ENCODE data around the gene ASB6. TPM values are rescaled to one million over a fixed set of nuclear protein-coding genes. Genes with fewer than 3 reads are reported as not detected.

Gene ASB6
- total and polyA plus RNA-seq, 2 experiments from 2014 or later, result 8.8 to 19.8 TPM

- Mint-ChIP-seq H3K4me1 (peaks cover 20% of the 10 kb centered on the region), H3K4me3 (no peak overlapping the region), H3K9me3 (no peaks in the 10 kb centered on the region), H3K36me3 (ENCODE audit: low read depth) (no peaks in the 10 kb centered on the region), H3K27ac (no peak overlapping the region), H3K27me3 (ENCODE audit: insufficient read depth, low read depth, poor library complexity) (peaks cover 36% of the 10 kb centered on the region)
- Histone ChIP-seq H3K27ac (ENCODE audit: low read depth) (no peak overlapping the region), H3K9me2 (ENCODE audit: insufficient read depth) (no peaks in the 10 kb centered on the region), H3K4me1 (ENCODE audit: insufficient read depth) (peaks cover 34% of the 10 kb centered on the region), H3K27me3 (ENCODE audit: insufficient read depth) (peaks cover 26% of the 10 kb centered on the region), H3K79me2 (replicated peaks; ENCODE audit: insufficient read depth) (no peaks in the 10 kb centered on the region), H2AFZ (no peak overlapping the region), H3K4me3 (no peak overlapping the region), H3F3A (replicated peaks; ENCODE audit: low read depth) (0 out of 2 replicates have a peak, but pooled peaks cover 4% of the 10 kb centered on the region), H4K20me1 (replicated peaks; ENCODE audit: insufficient read depth) (no peaks in the 10 kb centered on the region), H3K4me2 (no peak overlapping the region), H3K36me3 (ENCODE audit: insufficient read depth) (no peaks in the 10 kb centered on the region)
- TF ChIP-seq REST (IDR thresholded peaks at IDR 0.05; ENCODE audit: unreplicated experiment) (no peak), JUNB (IDR thresholded peaks at IDR 0.05; ENCODE audit: unreplicated experiment) (no peak), EZH2phosphoT487 (IDR thresholded peaks at IDR 0.05; ENCODE audit: unreplicated experiment) (no peak), POLR2AphosphoS5 (IDR thresholded peaks at IDR 0.05; ENCODE audit: low read depth) (no peak), STAT1 (IDR thresholded peaks at IDR 0.05; ENCODE audit: unreplicated experiment) (no peak), ETS1 (IDR thresholded peaks at IDR 0.05) (no peak), NANOG (IDR thresholded peaks at IDR 0.05; ENCODE audit: borderline replicate concordance) (no peak), EZH2 (IDR thresholded peaks at IDR 0.05; ENCODE audit: low read depth, unreplicated experiment) (no peak), ZNF114 (CRISPR knock-in tag; IDR thresholded peaks at IDR 0.05) (no peak), CREB1 (CRISPR knock-in tag; IDR thresholded peaks at IDR 0.05; ENCODE audit: low read depth) (no peak), ZNF462 (CRISPR knock-in tag; IDR thresholded peaks at IDR 0.05) (no peak), ZNF331 (CRISPR knock-in tag; IDR thresholded peaks at IDR 0.05; ENCODE audit: low read depth) (no peak), CTCF (conservative IDR thresholded peaks at IDR 0.05; ENCODE audit: low read depth in 2 of 2) (no peak)
- ATAC-seq (no peak), DNase-seq (ENCODE audit: low spot score) (no peak)
Measured at GRCh38 chr9:129601082-129601674, 40.8 kb downstream of the ASB6 start.
